GM21447 (cell line): ENCODE data around the gene GRB10.

Experiments
- ATAC-seq: cut with Tn5 transposase; IDR thresholded peaks from one replicate; pipeline ENCODE4 v1.9.1; 2021; ENCODE audit not compliant: unreplicated experiment

GRB10 gene

DNA sequence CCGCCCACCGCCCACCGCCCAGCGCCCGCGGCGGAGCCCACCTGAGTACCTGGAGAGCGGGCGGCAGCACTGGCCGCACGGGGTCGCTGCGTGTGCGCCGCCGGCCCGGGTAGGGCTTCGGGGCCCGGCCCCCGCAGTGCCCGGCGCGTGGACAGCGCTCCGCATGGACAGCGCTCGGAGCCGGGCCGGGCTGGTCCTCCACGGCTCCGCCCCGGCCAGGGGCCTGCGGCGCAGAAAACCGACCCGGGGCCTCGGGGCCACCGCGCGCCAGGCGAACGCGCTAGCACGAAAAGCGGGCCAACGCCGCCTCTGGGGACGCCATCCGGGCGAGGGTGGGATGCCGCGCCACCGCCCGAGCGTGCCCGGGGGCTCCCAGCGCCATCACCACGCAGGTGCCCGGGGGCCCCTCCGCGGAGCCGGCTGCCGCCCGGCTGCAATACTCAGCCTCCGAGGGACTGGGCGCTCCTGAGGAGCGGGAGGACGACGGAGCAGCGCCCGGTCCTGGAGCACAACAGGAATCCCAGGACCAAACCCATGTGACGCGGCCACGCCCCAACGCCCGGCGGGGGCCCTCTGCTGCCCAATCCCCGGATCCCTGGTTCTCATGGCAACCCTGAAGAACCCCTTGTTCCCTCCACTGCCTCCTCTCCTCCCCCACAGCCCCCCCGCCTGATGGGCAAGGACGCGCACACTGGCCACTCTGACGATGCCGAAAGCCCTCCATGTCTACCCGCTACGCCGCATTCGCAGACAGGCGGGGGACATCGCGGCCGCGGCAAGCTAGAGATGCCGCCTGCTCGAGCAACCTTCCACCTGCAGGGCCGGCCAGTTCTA lies at the start of gene GRB10:
Gene GRB10 (minus strand): TSS at position 522 of the 834 bp plus-strand sequence. CDS start 50,574 bp downstream, outside the sequence.
- no peak for ATAC-seq

DNA sequence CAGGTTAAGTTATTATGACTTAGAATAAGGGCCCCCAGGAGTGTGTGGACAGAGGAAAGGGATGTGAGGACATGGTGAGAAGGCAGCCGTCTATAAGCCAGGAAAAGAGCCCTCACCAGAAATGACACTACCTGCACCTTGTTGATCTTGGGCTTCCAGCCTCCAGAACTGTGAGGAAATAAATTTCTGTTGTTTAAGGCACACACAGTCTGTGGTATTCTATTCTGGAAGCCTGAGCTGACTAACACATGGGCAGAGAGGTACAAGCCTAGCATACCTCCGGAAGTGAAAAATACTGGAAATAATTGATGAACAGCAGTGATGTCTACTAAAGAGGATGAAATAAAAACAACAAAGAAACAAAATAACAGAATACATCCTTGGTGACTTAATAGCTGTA lies 46.1 kb upstream of the GRB10 start:
- no peak for ATAC-seq

DNA sequence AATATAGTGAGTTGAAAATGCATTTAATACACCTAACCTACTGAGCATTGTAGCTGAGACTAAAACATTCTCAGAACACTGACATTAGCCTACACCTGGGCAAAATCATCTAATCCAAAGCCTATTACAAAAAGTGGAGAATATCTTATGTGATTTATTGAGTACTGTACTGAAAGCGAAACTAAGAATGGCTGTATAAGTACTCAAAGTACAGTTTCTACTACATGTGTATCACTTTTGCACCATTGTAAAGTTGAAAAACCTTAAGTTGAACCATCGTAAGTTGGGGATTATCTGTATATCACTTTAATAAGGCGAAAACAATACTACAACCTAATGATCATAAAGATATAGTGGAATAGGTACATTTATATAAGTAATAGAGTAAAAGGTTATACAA lies 45.4 kb upstream of the GRB10 start:
- no peak for ATAC-seq

DNA sequence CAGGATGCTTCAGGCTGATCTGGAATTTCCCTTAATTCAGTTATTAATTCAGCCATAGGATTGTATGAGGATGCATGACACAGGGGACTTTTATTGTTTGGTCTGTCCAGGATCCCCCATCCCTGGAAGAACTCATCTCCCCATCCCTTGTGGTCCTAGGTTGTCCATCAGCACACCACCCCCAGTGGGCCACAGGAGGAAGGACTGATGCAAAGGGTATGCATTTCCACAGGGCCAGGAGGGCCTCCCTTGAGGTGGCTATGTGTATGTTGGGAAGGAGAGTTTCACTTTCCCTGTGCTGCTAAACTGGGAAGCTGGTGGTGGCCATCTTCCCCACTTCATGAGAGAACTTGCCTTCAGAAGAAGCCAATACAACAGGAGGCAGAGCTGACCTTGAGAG lies 44.6 kb upstream of the GRB10 start:
- no peak for ATAC-seq

GRCh38 chr7:50826371-50827172 lies 43.9 kb upstream of the GRB10 start:
- no peak for ATAC-seq

DNA sequence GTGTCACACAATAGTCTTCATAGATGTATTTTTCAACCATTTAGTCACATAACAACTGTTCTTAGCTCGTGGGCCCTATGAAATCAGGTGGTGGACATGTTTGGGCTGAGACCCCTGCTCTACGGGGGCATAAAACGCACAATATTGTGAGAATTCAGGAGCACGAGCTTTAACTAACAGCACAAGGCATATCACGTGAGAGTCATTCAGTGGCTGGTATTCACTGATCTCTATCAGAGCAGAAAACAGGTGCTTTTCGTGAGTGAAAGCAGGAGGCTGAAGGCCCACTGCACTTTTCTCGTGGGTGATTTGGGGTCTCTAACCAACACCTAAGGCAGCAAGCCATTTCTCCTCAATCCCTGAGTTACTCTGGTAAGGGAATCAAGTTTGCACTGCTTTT lies 42.8 kb upstream of the GRB10 start:
- no peak for ATAC-seq

GRCh38 chr7:50824882-50825281 lies 42.2 kb upstream of the GRB10 start:
- ATAC-seq: no peak

- ATAC-seq: no peak
These were observed 40.0 kb upstream of the GRB10 start for GRCh38 chr7:50822706-50823105.

DNA sequence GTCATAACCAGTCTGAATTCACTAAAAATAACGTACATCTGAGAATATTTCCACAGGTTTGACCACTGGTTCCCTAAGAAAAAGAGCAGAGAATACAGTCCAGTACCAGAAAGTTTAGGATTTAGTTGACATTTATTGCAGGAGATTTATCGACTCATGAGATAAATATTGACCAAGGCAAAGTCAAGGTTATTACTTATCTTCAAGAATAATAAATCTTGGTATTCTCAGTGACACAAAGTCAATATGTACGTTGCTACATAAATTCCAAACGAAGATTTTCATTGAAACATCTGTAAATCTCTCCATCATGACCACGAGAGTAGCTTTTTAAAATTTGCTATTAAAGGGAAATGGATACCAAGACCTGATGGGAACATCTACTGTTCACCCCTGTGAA lies 39.4 kb upstream of the GRB10 start:
- no peak for ATAC-seq

GRCh38 chr7:50821457-50822008 lies 38.8 kb upstream of the GRB10 start:
- no peak for ATAC-seq

DNA sequence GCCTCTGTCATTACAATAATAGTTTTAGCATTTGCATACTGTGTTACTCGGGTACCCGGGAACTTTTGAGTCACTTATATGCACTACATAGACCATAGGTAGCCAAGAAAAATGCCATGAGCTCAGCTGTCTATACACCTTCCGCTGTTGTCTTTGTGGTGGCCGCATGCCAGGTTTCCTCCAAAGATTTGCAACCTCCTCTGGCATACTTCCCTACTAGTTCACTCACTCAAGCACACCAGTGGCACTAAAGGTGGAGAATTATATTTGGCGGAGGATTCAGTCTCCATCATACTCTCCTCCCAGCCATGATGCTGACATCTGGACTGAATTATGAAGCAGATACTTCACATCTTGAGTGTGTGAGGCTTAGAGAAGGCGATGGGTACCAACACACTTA lies 35.6 kb upstream of the GRB10 start:
- no peak for ATAC-seq

- no peak for ATAC-seq
These were observed 34.9 kb upstream of the GRB10 start for GRCh38 chr7:50817561-50817960.

GRCh38 chr7:50815138-50815537 lies 32.4 kb upstream of the GRB10 start:
- no peak for ATAC-seq

- no peak for ATAC-seq
These were observed 31.5 kb upstream of the GRB10 start for GRCh38 chr7:50814166-50814565.

- no peak for ATAC-seq
These were observed 30.3 kb upstream of the GRB10 start for GRCh38 chr7:50812841-50813475.

DNA sequence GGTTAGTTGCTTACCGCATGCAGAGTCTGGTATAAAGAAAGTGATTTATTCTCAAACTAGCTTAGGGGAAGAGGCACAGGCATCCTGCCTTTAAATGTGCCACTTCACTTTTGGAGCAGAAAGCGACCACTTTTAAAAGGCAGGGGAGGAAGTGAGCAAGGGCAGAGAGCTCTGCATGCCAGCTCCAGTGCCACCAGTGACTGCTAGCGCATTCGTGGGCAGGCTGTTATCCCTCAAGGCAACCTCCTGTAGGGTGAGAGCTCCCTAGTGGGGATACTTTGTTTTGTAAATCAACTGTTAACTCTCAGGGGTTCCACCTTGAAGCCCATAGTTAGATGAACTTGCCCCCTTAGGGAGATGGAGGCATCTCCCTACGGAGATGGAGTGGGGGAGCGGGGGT lies 29.4 kb upstream of the GRB10 start:
- no peak for ATAC-seq

DNA sequence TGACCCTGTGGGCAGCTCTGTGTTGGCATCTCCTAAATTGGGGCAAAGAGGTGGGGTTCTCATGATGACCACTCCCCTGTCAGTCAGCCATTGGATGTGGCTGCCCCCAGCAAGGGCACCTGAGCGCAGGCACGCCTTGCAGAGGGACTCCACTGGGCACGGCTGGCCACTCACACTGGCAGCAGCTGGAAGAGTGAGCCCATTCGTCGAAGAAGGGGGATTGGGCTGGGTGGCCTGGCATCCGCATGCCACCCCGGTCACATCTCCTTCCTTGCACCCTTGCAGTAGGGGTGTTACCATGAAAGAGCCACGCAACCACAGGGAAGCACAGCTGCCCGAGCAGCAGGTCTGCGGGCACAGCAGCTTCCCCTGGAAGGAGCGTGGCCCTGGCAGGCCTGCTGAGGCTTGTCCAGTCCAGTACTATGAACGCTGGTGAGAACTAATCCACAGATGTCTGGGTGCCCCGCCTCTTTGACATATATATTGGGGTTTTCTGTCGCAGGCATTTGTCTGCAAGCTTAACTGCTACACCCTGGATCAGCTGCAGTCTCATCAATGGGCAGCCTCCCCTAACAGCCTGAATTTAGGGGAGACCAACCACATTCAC lies 25.7 kb upstream of the GRB10 start:
- no peak for ATAC-seq

DNA sequence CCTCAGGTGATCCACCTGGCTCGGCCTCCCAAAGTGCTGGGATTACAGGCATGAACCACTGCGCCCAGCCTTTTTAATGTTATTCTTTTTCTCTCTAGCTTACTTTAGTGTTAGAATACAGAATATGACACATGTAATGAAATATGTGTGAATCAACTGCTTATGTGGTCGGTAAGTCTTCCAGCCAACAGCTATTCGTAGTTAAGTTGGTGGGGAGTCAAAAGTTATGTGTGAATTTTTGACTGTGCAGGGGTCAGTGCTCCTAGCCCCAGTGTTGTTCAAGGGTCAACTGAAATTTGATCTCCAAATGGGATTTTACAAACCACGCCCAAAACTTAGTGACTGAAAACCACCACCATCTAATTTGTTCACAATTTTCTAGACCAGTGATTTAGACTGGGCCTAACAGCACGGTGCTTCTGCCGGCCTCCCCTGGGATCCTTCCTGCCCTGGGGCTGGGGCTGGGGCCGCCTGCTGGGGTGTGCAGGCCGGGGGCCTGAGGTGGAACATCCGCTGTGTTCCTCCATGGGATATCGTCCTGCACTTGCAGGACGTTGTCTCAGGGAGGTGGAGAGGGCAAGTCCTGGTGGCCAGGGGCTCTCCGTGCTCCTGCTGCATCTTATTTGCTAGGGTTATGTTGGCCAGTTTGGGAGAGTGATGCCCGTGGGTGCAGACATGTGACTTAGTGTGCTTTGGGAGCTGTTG lies 24.5 kb upstream of the GRB10 start:
- ATAC-seq: no peak

GRCh38 chr7:50806143-50806542 lies 23.4 kb upstream of the GRB10 start:
- no peak for ATAC-seq

DNA sequence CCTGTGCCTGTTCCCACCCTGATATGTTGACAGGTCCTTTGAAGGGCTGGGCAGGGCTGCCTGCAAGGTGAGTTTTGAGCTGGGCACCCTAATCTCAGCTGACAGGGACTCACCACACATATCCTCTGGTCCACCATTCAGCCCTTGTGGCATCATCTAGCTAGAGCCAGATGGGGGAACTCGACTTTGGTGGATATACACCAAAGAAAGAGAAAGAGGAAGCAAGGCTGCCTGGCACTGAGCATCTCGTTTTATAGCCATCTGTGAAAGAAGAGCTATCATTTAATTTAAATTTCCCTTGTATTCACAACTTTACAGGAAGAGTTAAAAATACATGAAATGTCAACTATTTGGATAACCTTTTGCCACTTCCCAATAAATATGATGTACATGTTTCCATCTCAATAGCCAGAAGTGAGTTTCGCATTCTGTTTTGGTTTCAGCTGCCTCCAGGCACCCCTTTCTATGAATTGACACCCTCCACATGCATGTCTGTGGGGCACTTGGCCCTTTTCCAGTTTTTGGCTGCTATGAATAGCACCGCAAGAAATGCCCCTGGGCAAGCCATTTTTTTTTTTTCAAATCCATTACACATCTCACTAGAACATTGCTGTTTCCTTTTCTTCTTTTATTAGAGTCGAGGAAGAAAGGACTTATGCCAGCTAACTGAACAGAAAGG lies 22.9 kb upstream of the GRB10 start:
- ATAC-seq: no peak
